Measurements from ENCODE around the gene SDR9C7.
"Not testable (repeated sequence)": the region's sequence is repeated elsewhere in the genome, so short reads cannot be mapped to it uniquely, and the experiment has no call there.

Gene SDR9C7

DNA sequence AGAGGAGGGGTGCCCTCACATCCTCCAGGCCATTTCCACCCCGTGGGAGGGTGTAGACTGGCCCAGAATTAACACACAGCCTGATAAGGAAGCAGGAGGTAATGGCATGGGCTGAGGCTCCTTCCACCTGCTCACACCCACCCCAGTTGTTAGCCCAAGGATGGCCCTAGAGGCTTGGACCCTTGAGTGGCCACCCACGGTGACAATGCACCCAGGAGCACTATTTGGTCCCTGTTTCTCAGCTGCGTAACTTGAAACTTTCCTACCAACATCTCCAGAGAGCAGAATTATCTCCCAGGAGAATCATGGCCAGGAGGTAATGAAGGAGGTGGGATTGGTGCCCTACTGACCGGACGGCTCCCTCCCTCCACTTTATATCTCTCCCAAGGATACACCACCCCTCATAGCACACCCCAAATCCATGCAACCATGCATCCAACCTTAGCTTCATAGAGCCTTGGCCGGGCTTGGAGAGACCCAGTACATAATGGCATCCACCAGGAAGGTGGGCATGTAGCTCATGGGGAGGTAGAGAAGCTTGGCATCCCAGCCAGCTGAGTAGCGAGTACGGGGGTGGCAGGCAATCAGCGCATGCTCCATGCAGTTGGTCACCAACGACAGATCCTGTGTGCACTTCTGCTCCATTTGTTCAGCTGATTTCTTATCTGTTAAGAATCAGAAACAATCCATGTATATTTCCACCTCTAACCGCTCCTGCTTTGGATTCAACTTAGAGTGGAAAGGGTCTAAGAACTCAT lies 17.6 kb upstream of the SDR9C7 start:
- DNase-seq = no peak

DNA sequence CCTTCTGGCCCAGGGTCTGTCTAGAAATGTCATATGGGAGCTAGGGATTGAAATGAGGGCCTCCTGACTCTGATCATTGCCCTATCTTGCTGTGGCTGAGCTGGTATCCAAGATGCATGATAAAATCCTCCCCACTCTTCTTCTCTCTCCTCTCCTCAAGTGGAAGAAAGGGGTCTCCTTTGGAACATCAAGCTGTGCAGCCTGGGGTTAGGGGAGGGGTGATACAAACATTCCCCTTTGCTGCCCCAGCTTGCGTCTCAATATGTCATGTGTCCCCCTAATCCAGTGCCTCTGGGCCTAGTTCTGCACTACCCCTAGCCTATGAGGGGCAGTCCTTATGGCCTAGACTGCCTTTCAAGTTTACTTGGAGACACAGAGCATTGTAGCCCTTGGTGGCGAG lies 14.7 kb upstream of the SDR9C7 start:
- DNase-seq = no peak

DNA sequence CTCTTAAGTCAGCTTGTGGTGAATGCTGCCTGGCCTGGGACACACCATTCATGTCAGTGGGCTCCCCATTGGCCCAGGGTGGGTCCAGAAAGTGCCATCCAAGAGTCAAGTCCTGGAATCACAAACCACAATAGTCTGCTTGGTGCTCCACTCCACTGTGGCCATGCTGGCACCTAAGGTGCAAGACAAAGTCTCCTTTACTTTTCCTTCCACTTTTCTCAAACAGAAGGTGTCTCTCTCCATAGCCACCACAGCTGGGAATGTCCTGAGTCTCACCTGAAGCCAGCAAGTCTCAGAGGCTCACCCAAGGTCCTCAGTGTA lies 14.2 kb upstream of the SDR9C7 start:
- no peak for DNase-seq

DNA sequence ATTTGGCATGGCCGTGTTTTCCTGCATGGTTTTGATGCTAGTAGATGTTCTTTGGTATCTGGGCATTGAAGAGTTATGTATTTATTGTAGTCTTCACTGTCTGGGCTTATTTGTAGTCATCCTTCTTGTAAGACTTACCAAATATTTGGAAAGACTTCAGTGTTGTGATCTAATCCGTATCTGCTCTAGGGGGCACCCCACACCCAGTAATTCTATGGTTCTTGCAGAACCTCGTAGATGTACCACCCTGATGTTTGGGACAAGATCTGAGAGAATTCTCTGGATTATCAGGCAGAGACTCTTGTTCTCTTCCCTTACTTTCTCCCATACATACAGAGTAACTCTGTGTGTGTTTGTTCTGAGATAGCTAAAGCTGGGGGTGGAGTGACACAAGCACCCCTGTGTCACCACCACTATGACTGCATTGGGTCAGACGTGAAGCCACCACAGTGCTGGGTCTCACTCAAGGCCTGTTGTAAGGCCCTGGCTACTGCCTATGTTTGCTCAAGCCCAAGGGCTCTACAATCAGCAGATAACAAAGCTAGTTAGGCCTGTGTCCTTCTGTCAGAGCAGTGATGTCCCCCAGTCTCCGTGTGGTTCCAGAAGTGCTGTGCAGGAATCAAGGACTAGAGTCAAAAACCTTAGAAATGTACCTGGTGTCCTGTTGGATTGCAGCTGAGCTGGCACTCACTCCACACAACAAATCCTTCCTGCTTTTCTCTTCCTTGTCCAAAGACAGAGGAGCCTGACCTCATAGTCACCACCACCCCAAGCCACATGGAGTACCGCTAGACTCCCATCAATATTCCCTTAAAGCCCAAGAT lies 13.6 kb upstream of the SDR9C7 start:
- DNase-seq = no peak

DNA sequence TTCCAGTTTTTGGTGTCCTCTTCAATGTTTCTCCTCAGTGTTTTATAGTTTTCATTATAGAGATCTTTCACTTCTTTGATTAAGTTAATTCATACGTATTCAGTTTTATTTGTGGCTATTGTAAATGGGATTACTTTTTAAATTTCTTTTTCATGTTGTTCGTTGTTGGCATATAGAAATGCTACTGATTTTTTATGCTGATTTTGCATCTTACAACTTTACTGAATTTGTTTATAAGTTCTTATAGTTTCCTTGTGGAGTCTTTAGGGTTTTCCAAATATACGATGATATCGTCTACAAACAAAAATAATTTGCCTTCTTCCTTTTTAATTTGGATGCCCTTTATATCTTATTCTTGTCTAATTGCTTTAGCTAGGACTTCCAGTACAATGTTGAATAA lies 9.7 kb upstream of the SDR9C7 start:
- no peak for DNase-seq

DNA sequence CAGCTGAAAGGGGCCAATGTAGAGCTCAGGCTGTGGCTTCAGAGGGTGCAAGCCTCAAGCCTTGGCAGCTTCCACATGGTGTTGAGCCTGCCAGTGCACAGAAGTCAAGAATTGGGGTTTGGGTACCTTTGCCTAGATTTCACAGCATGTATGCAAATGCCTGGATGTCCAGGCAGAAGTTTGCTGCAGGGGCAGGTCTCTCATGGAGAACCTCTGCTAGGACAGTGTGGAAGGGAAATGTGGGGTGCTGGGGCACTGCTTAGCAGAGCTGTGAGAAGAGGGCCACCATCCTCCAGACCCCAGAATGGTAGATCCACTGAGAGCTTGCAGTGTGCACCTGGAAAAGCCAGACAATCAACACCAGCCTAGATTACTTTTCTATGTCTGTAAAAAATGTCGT lies 9.2 kb upstream of the SDR9C7 start:
- DNase-seq = not testable (repeated sequence)

DNA sequence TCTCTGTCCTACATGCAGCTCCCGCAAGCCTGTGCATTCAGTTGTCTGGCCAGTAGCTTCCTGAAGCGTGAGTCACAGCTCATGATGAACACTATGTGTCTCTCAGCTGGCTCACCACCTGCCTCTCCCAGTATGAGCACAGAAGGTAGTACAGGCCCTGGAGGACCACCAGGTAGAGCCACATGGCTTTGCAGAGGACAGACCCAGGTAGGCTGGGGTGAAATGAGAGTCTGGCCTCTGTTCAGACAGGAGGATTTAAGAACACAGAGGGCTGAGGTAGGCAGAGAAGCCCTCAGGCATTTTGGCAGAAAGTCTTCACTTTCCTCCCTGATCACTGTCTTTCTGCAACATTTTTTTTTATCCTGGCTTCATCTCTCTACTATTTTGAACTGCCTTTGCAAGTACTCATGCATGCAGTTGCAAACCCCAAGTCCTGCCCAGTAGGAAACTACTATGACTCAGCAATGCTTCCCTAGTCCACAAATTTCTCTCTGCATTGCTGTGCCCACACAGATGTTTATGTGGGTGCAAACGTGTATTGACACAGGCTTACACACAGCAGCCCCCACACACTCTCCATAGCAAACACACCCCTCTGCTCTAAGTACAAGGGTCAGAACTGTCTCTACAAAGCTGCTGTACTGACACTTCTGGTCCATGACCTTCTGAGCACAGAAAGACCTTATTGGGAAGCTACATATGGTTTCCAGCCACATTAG lies 7.2 kb upstream of the SDR9C7 start:
- no peak for DNase-seq

DNA sequence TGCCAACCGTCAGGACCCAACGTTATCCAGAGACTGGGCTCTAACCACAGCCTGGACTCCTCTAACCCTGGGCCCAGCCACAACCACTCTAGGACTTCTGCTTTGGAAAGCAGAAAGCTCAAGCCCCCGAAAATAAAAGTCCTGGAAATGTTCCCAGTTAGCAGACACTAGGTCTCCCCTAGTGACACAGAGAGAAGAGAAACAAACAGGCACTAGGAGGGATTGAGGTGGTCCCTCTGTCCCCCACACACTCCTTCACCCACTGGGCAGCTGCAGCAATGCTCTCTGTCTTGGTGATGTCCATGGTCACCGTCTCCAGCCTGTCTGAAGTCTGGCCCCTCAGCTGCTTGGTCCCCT lies 6.7 kb upstream of the SDR9C7 start:
- not testable (repeated sequence) for DNase-seq

DNA sequence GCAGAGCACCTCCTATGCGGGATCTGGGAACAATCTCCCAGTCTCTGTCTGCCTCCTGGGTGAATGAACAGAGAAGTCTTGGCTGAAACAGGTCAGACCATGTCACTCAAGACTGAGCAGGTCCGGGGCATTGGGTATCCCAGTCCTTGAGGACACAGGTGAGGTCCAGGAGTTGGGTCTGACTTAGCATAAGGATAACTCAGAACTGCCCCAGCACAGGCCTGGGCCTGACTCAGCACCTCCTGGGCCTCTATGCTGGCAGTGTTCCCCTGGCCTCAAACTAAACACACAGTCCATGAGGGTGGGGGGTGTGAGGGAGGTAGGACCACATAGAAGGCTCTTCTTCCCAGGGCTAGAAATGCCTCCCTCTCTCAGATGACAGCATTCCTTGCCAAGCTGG lies 1.5 kb upstream of the SDR9C7 start:
- no peak for DNase-seq

DNA sequence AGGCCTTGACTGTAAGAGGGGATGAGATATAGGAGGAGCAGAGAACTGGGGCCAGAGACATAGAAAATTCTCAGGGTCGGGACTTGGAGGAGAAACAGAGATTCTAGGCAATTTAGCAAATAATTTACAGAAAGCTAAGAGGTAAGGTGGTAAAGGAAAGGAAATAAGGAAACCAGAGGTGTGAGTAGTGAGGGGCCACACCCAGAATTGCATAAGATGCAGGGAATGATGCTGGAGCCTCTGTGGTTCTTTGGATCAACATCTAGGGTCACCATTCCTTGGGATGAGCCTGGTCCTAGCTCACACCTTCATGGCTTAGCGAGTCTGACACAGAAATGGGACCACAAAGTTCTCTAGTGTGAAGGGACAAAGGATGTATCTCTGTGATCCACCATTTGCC lies 949 bp upstream of the SDR9C7 start:
- no peak for DNase-seq

DNA sequence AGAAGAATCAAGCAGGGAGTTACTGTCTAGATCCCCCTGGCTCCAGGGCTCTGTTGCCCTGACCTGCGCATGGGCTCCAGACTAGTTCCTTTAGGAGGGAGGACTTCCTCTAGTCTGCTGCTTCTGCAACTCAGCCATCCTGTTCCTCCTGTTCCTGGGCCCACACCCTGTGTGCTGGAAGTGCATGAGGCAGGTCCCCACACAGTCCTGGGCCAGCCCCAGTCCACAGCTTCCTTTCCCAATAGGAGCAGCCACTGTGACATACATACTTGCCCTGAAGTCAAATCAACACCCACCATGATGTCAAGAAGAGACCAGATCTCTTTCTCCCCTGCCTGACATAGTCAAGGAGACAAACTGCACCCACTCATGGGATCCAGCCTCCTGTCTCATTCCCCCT lies 1.3 kb downstream of the SDR9C7 start:
- no peak for DNase-seq

DNA sequence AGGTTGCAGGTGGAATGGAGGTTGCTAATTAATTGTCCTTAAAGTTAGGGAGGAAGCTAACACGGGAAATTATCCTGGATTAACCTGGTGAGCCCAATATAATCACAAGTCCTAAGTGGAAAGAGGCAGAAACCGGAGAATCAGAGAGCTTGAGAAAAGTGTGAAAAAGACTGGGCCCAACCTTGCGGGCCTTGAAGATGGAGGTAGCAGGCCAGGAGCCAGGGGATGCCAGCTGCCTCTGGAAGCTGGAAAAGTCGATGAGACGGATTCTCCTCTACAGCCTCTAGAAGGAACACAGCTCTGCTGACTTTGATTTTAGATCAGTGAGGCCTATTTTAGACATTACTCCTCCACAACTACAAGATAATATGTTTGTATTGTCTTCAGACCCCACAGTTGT lies 2.1 kb downstream of the SDR9C7 start:
- DNase-seq = no peak

DNA sequence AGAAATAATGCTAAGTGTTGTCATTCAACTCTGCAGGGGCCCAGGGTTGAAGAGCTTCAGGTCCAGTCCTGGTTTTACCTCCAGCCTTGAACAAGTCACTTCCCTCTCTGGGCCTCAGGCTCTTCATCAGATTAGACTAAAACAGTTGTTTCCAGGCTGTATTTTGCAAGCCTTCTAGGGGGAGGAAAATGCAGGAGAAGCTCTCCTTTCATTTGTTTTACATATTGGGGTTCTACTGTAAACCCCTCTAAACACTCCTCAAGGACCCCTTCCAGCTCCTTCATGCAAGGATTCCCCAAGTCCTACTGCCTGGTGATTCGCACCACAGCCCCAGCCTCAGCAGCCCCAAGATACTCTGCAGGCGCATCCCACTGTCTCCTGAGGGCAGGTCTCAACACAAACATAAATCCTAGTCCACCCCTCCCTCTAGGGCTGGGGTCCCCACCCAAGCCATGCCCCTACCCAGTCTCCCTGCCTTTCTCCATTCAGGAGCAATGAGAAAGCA lies 2.7 kb downstream of the SDR9C7 start:
- DNase-seq = no peak

DNA sequence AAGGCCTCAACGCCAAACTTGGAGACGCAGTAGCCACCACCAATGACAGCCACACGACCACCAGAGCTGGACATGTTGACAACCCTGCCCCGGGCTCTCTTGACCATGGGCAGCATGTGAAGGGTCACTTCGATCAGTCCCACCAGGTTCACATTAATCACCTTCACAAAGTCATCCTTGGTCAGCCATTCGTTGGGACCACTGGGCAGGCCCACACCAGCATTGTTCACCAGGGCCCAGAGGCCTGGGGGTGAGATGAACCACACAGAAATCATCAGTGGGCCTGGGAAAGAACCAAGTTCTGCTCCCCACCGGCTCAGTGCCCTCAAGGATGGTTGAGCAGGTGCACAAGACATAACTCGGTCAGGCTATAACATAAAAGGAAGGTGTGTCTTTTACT lies 4.0 kb downstream of the SDR9C7 start:
- DNase-seq = no peak

DNA sequence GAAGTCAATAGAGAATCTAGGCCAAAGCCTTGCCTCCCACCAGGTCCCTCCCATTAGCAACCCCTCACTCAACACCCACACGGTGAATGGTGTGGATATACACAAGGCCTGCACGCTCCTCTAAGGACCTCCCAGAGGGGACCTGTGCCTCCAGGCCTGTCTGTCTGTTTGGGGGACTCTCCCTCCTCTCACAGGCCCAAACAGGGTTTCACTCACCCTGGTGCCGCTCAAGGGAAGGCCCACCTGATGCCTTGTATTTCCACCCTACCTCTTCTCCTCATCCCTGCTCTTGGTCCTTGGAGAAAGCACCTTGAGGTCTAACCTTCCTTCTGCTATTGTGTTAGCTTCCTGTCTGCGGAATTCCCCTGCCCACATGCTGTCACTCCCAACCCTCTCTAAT lies 4.4 kb downstream of the SDR9C7 start:
- no peak for DNase-seq

DNA sequence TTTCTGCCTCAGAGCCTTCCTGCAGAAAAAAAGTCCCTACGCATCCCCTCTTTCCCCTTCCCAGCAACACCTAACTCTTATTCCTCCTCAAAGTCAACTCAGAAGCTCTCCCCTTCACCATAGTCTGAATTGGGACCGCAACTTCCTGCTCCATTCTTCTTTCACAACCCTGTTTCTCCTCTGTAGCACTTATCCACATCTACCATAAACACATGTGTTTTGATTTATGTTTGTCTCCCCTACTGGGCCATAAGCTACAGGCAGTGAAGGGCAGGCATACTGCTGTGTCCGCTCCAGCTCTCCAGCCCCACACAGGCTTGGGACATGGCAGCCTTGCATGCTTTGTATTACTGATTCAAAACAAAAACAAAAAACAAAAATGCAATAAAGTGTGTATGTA lies 5.9 kb downstream of the SDR9C7 start:
- no peak for DNase-seq

DNA sequence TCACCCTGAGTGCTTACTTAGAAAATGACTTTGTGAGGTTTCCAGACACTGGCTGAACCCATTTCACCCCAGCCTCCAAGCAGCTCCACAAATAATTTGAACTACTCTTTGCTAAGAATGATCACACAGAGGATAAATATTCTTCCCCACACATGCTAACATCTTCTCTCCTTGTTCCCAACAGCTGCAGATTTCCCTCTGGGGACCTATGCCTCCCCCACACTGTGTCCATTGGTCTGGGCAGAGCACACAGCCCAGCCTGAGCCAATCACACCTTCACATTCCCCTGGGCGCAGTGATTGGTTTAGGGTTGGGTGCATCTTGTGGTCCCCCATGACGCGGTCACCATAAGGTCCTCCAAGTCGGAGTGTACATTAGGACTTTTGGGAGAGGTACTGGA lies 6.9 kb downstream of the SDR9C7 start:
- DNase-seq = no peak

DNA sequence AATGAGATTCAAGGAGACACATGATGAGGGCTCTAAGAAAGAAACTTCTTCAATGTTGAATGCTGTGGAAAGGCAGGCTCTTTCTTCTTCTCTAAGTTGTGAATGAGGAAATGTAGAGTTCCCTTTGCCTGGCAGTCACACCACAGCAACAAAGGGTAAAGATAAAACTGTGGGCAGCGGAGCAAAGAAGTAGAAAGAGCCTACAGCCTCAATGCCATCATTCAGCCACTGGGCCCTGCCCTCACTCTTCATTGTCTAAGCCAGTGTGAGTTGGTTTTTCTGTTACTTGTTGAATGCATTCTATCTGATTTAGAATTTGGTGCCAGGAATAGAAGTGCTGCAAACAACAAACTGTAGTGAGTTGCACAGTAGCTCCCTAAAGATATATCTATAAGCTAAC lies 12.2 kb downstream of the SDR9C7 start:
- DNase-seq = no peak

DNA sequence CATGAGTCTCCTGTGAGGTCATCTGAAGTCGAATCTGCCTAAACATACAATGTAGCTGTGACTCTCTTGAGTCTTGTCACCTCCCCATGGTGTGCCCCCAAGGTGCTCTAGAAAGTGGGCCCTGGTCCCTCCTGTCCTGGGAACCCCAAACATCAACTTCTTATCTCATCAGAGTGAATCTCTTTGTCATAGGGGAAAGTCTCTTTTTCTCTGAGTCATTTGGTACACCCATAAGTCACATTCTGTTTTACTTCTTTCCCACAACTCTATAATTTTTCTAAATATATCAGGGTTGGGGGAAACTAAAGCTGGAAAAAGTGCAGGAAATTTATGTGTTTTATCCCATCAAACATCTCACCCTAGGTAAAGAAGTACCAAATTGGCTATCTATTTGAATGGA lies 12.9 kb downstream of the SDR9C7 start:
- no peak for DNase-seq

DNA sequence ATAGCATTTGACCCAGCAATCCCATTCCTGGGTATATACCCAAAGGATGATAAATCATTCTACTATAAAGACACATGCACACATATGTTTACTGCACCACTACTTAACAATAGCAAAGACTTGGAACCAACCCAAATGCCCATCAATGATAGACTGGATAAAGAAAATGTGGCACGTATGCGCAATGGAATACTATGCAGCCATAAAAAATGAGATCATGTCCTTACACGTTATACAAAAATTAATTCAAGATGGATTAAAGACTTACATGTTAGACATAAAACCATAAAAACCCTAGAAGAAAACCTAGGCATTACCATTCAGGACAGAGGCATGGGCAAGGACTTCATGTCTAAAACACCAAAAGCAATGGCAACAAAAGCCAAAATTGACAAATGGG lies 16.1 kb downstream of the SDR9C7 start:
- not testable (repeated sequence) for DNase-seq

DNA sequence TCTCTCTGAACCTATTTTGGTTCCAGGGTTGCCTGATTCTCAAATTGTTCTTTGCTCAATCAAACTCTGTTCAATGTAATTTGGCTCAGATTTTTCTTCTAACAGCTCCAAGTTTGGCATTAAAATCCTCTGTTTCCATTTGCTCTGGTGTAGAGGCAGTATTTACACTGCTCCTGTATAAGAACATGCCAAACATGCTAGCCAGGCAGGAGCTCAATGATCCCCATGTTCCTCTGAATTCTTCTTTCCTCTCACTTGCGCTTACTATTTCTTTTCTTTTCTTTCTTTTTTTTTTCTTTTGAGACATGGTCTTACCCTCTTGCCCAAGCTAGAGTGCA lies 17.2 kb downstream of the SDR9C7 start:
- no peak for DNase-seq

DNA sequence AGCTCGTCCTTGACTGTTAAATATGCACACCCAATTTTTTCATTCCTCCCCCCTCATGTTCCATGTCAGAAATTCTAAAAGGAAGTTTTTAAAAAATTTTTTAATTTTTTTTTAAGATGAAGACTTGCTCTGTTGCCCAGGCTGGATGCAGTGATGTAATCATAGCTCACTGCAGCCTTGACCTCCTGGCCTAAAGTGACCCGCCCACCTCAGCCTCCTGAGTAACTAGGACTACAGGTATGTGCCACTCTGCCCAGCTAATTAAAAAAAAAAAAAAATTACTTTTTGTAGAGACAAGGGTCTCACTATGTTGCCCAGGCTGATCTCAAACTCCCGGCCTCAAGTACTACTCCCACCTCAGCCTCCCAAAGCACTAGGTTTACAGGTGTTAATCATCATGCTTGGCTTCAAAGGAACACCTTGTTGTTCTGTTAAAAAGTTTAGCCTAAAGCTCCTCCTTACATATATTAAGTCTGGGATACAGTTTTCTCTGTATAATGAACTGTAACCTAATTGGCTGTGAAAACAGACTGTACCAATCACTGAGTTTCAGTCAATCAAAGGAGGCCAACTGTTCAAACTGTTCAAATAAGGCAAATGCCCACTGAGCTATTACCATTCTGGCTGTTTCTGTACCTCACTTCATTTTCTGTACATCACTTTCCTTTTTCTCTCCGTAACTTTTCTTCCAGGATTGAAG lies 17.8 kb downstream of the SDR9C7 start:
- DNase-seq = no peak

DNA sequence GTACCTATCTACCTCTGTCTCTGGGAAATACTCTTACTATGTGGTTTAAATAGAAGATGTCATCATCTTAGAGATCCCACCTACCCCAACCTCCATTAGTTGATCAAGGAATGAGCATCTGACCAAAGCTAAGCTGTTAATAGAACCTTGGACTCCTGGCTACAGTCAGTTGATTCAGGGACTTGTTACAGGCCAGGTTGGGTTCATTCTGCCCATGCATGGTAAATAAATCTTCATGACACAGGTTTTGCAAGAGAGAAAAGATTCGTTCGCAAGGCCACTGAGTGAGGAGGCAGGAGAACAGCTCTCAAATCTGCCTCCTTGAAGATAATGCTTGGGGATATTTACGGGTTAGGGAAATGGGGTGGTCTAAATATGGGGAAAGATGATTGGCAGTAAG lies 19.5 kb downstream of the SDR9C7 start:
- DNase-seq = no peak
